ENCODE results near the gene C18orf63.

DNA sequence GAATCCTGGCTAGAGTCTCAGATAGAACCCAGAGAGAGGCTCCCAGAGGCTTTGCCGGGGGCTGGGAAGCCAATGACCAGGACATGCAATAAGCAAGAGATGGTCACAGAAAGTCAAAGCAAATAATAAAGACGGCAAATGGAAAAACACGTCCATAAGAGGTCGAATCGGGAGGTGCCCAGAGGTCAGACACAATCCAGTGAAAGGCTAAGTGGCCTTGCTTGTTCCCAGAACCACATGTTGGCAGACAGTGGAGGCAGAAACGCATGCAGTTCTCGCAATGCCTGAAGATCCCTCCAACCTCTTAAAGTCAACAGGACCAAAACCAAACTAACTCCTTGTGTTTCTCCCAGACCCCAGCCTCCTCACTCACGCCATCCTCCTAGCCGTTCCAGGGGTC is 26.9 kb upstream of the C18orf63 start:
- TF ChIP-seq CTCF (IDR thresholded peaks at IDR 0.05) (no peak), POLR2A (IDR thresholded peaks at IDR 0.05) (no peak)
